Calu3 (cell line): ENCODE data around the gene CCDC170. TPM values are rescaled to one million over a fixed set of nuclear protein-coding genes. Genes with fewer than 3 reads are reported as not detected.

Source experiments
- BruUV-seq: library from RNA; stranded (reverse); fragments of 400-500 nt; replicated peaks from 2 replicates; lab custom pipeline; 2021; lab: Mats Ljungman, UMichigan
- CTCF ChIA-PET: fragments of 300-600 bp; sonication (Branson Sonifier 250); formaldehyde crosslinking; loops from one replicate; lab custom pipeline; 2022; ENCODE audit warnings: antibody characterized with exemption; lab: Charles Lee
- DNase-seq: peaks from one replicate; pipeline ENCODE4 v3.0.0; 2022
- H3K27ac Mint-ChIP-seq: one replicate; pipeline ENCODE4 v1.8.0; 2022; ENCODE audit warnings: mixed read lengths; ENCODE audit not compliant: unreplicated experiment
- H3K27me3 Mint-ChIP-seq: one replicate; pipeline ENCODE4 v1.8.0; 2022; ENCODE audit warnings: mixed read lengths; ENCODE audit not compliant: unreplicated experiment
- H3K36me3 Mint-ChIP-seq: one replicate; pipeline ENCODE4 v1.8.0; 2022; ENCODE audit warnings: mild to moderate bottlenecking, moderate library complexity, mixed read lengths; ENCODE audit not compliant: insufficient read depth, unreplicated experiment
- H3K4me1 Mint-ChIP-seq: one replicate; pipeline ENCODE4 v1.8.0; 2022; ENCODE audit warnings: mild to moderate bottlenecking, low read depth, mixed read lengths; ENCODE audit not compliant: unreplicated experiment
- H3K4me3 Mint-ChIP-seq: one replicate; pipeline ENCODE4 v1.8.0; 2022; ENCODE audit warnings: mild to moderate bottlenecking, low read depth, moderate library complexity, mixed read lengths; ENCODE audit not compliant: unreplicated experiment
- H3K9me3 Mint-ChIP-seq: one replicate; pipeline ENCODE4 v1.8.0; 2022; ENCODE audit warnings: low read depth, mixed read lengths; ENCODE audit not compliant: unreplicated experiment
- intact Hi-C: fragments of 100-400 bp; cut with micrococcal nuclease; formaldehyde crosslinking; loops from one replicate; pipeline ENCODE4 v1.10.0; 2022; ENCODE audit not compliant: unreplicated experiment
- total RNA-seq: library from RNA; stranded (reverse); gene quantifications from 2 replicates; pipeline ENCODE4 v1.2.3, GENCODE V29; 2022
- TF ChIP-seq, protein P1 (sequence below): fragments of 200-600 bp; IDR thresholded peaks from one replicate; pipeline ENCODE4 v1.8.0; 2022; ENCODE audit warnings: antibody characterized with exemption; ENCODE audit not compliant: unreplicated experiment

The CCDC170 gene
- total RNA-seq, 1 experiment from 2014 or later: 0.26 TPM

DNA sequence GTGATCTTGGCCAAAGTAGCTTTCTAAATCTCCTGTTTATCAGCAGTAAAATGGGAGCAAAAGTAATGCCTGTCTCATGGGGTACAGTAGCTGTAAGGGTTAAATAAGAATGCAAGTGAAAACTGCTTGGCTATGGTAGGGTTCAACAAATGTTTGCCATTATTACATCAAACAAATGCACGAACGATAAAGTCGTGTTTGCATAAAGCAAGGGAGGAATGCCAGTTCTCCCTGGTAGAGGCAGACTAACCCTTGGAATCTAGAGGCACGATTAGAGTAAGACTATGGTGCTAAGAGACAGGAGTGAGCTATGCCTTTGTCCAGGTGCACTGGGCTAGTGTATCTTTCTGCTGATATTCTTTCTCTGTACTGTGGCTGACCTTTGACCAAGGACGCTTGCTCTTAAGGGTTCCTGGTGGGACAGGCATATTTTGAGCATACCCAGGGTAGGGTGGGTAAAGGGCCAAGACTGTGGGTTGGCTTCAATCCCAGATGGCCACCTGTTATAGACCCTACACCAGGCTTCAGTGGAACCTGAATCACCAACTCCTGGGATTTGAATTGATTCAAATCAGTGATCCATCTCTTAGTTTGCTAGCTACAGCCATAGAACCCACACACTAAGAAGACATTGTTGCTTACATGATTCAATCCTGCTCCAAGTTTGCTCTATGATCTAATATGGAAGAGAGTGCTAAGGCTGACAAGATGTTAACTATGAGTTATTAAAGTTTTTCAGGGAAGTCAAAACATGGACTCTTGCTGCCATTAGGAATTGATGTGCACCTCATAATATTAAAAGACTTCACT is 139.9 kb downstream of the CCDC170 start:
- H3K4me1 Mint-ChIP-seq: peaks cover 13% of the 10 kb centered on the region
- no peaks in the 10 kb centered on the region for H3K27me3 Mint-ChIP-seq
- intact Hi-C loops: no loop called here
- H3K27ac Mint-ChIP-seq: no peak overlapping the region
- no peaks in the 10 kb centered on the region for H3K36me3 Mint-ChIP-seq
- no TSS peak for BruUV-seq
- CTCF ChIA-PET: interaction anchor here (0.9 kb wide), 1 partner anchor 176 kb away, joined by 3 read pairs; no protein-coding TSS in a partner anchor
- TF ChIP-seq, protein P1, sequence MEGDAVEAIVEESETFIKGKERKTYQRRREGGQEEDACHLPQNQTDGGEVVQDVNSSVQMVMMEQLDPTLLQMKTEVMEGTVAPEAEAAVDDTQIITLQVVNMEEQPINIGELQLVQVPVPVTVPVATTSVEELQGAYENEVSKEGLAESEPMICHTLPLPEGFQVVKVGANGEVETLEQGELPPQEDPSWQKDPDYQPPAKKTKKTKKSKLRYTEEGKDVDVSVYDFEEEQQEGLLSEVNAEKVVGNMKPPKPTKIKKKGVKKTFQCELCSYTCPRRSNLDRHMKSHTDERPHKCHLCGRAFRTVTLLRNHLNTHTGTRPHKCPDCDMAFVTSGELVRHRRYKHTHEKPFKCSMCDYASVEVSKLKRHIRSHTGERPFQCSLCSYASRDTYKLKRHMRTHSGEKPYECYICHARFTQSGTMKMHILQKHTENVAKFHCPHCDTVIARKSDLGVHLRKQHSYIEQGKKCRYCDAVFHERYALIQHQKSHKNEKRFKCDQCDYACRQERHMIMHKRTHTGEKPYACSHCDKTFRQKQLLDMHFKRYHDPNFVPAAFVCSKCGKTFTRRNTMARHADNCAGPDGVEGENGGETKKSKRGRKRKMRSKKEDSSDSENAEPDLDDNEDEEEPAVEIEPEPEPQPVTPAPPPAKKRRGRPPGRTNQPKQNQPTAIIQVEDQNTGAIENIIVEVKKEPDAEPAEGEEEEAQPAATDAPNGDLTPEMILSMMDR: no peak
- DNase-seq: no peak
- no peaks in the 10 kb centered on the region for H3K9me3 Mint-ChIP-seq
- H3K4me3 Mint-ChIP-seq: no peak overlapping the region

DNA sequence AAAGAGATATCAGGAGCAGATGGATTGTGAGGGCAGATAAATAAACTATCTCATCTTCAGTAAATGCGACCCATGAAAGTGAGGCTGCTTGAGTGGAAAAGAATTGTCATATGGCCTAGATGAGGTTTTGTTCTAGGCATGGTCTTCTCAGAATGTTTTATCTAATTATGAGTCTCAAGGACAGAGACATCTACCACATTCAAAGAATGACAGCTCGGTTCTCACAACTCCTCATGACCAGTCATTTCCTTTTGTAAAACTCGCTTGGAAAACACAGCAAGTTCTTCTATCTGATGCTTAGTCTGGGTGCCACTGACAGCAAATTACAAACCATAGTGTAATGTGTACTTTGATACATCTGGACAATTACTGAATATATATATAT is 140.5 kb downstream of the CCDC170 start:
- Mint-ChIP-seq H3K36me3 (no peaks in the 10 kb centered on the region), H3K4me1 (peaks cover 10% of the 10 kb centered on the region), H3K4me3 (no peak overlapping the region), H3K27ac (no peak overlapping the region), H3K9me3 (no peaks in the 10 kb centered on the region), H3K27me3 (no peaks in the 10 kb centered on the region)
- TF ChIP-seq, protein P1: no peak
- CTCF ChIA-PET: no interaction called here
- no peak for DNase-seq
- BruUV-seq: no TSS peak
- intact Hi-C loops: no loop called here

DNA sequence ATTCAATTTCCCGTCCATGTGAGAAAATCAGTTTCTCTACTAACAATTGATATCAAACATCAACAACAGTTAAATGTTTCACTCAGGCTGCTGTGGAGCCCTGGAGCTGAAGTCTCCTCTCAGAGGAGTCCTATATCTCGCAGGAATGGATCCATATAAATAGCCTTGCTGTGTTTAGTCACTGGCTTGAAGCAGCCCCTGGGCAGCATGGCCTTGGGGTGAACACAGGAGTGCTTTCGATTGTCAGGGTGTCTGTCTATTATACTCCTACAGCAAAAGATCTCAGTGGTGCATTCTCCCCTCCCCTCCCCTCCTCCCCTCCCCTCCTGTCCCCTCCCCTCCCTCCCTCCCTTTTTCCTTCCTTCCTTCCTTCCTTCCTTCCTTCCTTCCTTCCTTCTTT is 141.9 kb downstream of the CCDC170 start:
- Mint-ChIP-seq H3K4me1 (no peaks in the 10 kb centered on the region), H3K27ac (no peak overlapping the region), H3K27me3 (no peaks in the 10 kb centered on the region), H3K9me3 (no peaks in the 10 kb centered on the region), H3K36me3 (no peaks in the 10 kb centered on the region), H3K4me3 (no peak overlapping the region)
- CTCF ChIA-PET: no interaction called here
- no TSS peak for BruUV-seq
- DNase-seq: no peak
- TF ChIP-seq, protein P1: no peak
- intact Hi-C loops: no loop called here

DNA sequence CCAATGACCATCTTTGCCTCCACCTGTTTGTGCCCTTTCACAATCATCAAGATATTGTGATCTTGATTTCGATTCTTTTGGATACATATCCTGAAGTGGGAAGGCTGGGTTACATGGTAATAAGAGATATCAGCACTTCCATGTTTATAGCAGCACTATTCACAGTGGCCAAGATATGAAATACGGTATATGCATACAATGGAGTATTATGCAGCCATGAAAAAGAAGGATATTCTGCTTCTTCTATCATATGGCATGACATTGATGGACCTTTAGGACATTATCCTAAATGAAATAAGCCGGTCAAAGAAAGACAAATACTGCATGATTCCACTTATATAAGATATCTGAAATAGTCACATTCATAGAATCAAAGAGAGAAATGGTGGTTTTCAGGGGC is 144.0 kb downstream of the CCDC170 start:
- H3K4me1 Mint-ChIP-seq: no peaks in the 10 kb centered on the region
- TF ChIP-seq, protein P1: no peak
- CTCF ChIA-PET: no interaction called here
- peaks cover 2% of the 10 kb centered on the region for H3K9me3 Mint-ChIP-seq
- no peak for DNase-seq
- intact Hi-C loops: no loop called here
- no peak overlapping the region for H3K4me3 Mint-ChIP-seq
- H3K27me3 Mint-ChIP-seq: no peaks in the 10 kb centered on the region
- no peaks in the 10 kb centered on the region for H3K36me3 Mint-ChIP-seq
- H3K27ac Mint-ChIP-seq: no peak overlapping the region
- BruUV-seq: no TSS peak
